Measurements from ENCODE around the gene IPO13.

- TF ChIP-seq POLR2AphosphoS5 (IDR thresholded peaks at IDR 0.05) (no peak), CTCF (IDR thresholded peaks at IDR 0.05 in 8 of 11, conservative IDR thresholded peaks at IDR 0.05 in 3 of 11) (no peak)
These were observed 15.8 kb upstream of the IPO13 start for GRCh38 chr1:43930949-43931275.

Measured in spleen (tissue), 7 donors.